HepG2 (cell line): ENCODE results near the gene DPF1. TPM values are rescaled to one million over a fixed set of nuclear protein-coding genes. Genes with fewer than 3 reads are reported as not detected.

ENCODE experiments used
- ATAC-seq: fragments of 200-7000 bp; cut with Tn5 transposase; 3 replicates; pipeline ENCODE4 v1.9.1; 2020; ENCODE audit warnings: mild to moderate bottlenecking, moderate library complexity
- BruUV-seq: library from RNA; stranded (reverse); fragments of 400-500 nt; replicated peaks from 2 replicates; lab custom pipeline; 2021; lab: Mats Ljungman, UMichigan
- CTCF ChIA-PET: fragments of 300-600 bp; formaldehyde crosslinking; extraction: SDS; loops from one replicate; lab custom pipeline; 2021; ENCODE audit warnings: low total read pairs, inconsistent platforms, low intra/inter-chr PET ratio; lab: Yijun Ruan, JAX
- POLR2A ChIA-PET: fragments of 350-600 bp; sonication (Branson Sonifier 250); formaldehyde crosslinking; loops from one replicate; lab custom pipeline; 2020; ENCODE audit warnings: antibody characterized with exemption, inconsistent platforms; lab: Yijun Ruan, JAX
- DNase-seq: peaks from one replicate; pipeline ENCODE4 v3.0.0-alpha.2; 2015; ENCODE audit warnings: low spot score
- FAIRE-seq: peaks from 3 replicates; lab custom pipeline; 2011; peaks lifted over from hg19 to GRCh38; lab: Jason Lieb, UNC
- H2AFZ ChIP-seq: one replicate; pipeline ENCODE4 v1.6.1; 2011; ENCODE audit warnings: low read length, inconsistent platforms
- H3K27ac ChIP-seq: fragments of 300-600 bp; 3 replicates; pipeline ENCODE4 v1.8.0; 2011; ENCODE audit warnings: mixed run types, mild to moderate bottlenecking, mixed read lengths, low read length, inconsistent platforms; ENCODE audit not compliant: insufficient read depth; ENCODE audit errors: extremely low read length
- H3K27me3 ChIP-seq, 2 experiments: fragments of 200-600 bp in 1 of 2; 2 replicates in 1 of 2; 3 replicates in 1 of 2; pipeline versions ENCODE4 v1.6.0 to v1.8.0; 2011; ENCODE audit warnings: low read length in 2 of 2, mild to moderate bottlenecking in 2 of 2, moderate library complexity in 2 of 2, inconsistent platforms in 1 of 2; ENCODE audit not compliant: insufficient read depth in 2 of 2, control insufficient read depth in 1 of 2
- H3K36me3 ChIP-seq, 2 experiments: fragments of 200-600 bp in 1 of 2; replicated peaks in 1 of 2; 2 replicates in 1 of 2; 3 replicates in 1 of 2; pipeline versions ENCODE4 v1.5.1 to v1.8.0; 2011; ENCODE audit warnings: low read length in 2 of 2, inconsistent platforms in 1 of 2; ENCODE audit not compliant: insufficient read depth in 2 of 2, control insufficient read depth in 1 of 2
- H3K4me1 ChIP-seq: 2 replicates; pipeline ENCODE4 v1.5.1; 2012; ENCODE audit warnings: low read length, inconsistent platforms; ENCODE audit not compliant: insufficient read depth
- H3K4me2 ChIP-seq: 2 replicates; pipeline ENCODE4 v1.6.0; 2011; ENCODE audit warnings: low read depth, low read length, inconsistent platforms
- H3K4me3 ChIP-seq, 3 experiments: fragments of 200-600 bp in 1 of 3; sonication (generic), shearing (Covaris generic) in 1 of 3; replicated peaks in 1 of 3; 2 replicates each; pipeline ENCODE4 v1.5.1; 2011 to 2016; ENCODE audit warnings: low read length in 3 of 3, inconsistent platforms in 2 of 3, low read depth in 2 of 3, mild to moderate bottlenecking in 2 of 3, control low read depth in 1 of 3, mixed read lengths in 1 of 3; ENCODE audit not compliant: insufficient read depth in 1 of 3
- H3K79me2 ChIP-seq: one replicate; pipeline ENCODE4 v1.6.1; 2011; ENCODE audit warnings: low read length, inconsistent platforms; ENCODE audit not compliant: insufficient read depth
- H3K9ac ChIP-seq: 2 replicates; pipeline ENCODE4 v1.6.0; 2011; ENCODE audit warnings: mild to moderate bottlenecking, low read depth, low read length, inconsistent platforms; ENCODE audit not compliant: insufficient read depth
- H3K9me3 ChIP-seq: 2 replicates; pipeline ENCODE4 v1.5.1; 2012; ENCODE audit warnings: mild to moderate bottlenecking, low read length
- H4K20me1 ChIP-seq: 2 replicates; pipeline ENCODE4 v1.6.0; 2011; ENCODE audit warnings: inconsistent platforms, mild to moderate bottlenecking, low read length, moderate library complexity; ENCODE audit not compliant: insufficient read depth
- CBX2 ChIP-seq, 2 experiments: fragments of 200-600 bp in 1 of 2; sonication (generic); formaldehyde crosslinking in 1 of 2; IDR thresholded peaks; 2 replicates each; pipeline versions ENCODE4 v1.7.0 to v1.8.1; 2018 to 2022; ENCODE audit warnings: low read depth in 2 of 2, low read length in 1 of 2, mild to moderate bottlenecking in 1 of 2, missing genetic modification reagents in 1 of 2
- CENPT ChIP-seq: sonication (generic); formaldehyde crosslinking; IDR thresholded peaks from 2 replicates; pipeline ENCODE4 v1.8.0; 2022; ENCODE audit warnings: low read depth, mild to moderate bottlenecking, moderate library complexity, missing genetic modification reagents
- KLF11 ChIP-seq: IDR thresholded peaks from 2 replicates; pipeline ENCODE4 v1.6.1; 2016; ENCODE audit warnings: missing compliant biosample characterization
- MLXIP ChIP-seq: sonication (generic); formaldehyde crosslinking; IDR thresholded peaks from 2 replicates; pipeline ENCODE4 v1.9.0; 2021; ENCODE audit warnings: missing genetic modification reagents, borderline replicate concordance
- NONO ChIP-seq, 2 experiments: fragments of 450-650 bp in 1 of 2; sonication (generic) in 1 of 2; formaldehyde crosslinking in 1 of 2; IDR thresholded peaks in 1 of 2; conservative IDR thresholded peaks in 1 of 2; 2 replicates each; pipeline versions ENCODE4 v1.6.1 to v1.8.0; 2017 to 2022; ENCODE audit warnings: mild to moderate bottlenecking in 1 of 2, missing genetic modification reagents in 1 of 2, moderate library complexity in 1 of 2
- NR2F1 ChIP-seq, 2 experiments: fragments of 450-650 bp in 1 of 2; formaldehyde crosslinking in 1 of 2; IDR thresholded peaks; 2 replicates each; pipeline versions ENCODE4 v1.5.0 to v1.6.1; 2016 to 2020; ENCODE audit warnings: mild to moderate bottlenecking in 1 of 2, missing compliant biosample characterization in 1 of 2, missing genetic modification reagents in 1 of 2, moderate library complexity in 1 of 2
- TEAD3 ChIP-seq: optimal IDR thresholded peaks from 2 replicates; pipeline ENCODE3; 2016; ENCODE audit warnings: borderline replicate concordance
- ZFP1 ChIP-seq: IDR thresholded peaks from 2 replicates; pipeline ENCODE4 v1.6.1; 2016
- WGBS: methylation state at CpG from one replicate; pipeline ENCODE4 v1.1.6; 2017; ENCODE audit warnings: low lambda C conversion rate; 5-methylcytosine and 5-hydroxymethylcytosine counted together
- in situ Hi-C: cut with HindIII; loops from 2 replicates; pipeline ENCODE4 v1.10.0; 2017; ENCODE audit warnings: low pct_unique_long_range_greater_than_20kb; ENCODE audit not compliant: extremely low pct_ligation_motif_present
- intact Hi-C: fragments of 100-400 bp; cut with micrococcal nuclease; formaldehyde crosslinking; loops from one replicate; pipeline ENCODE4 v1.10.0; 2022; ENCODE audit not compliant: unreplicated experiment
- polyA plus RNA-seq, 8 experiments: library from polyadenylated mRNA; depleted of rRNA in 3 of 8; stranded (reverse) in 7 of 8; unstranded in 1 of 8; fragments of >200 nt; fragmentation: Illumina TruSeq in 4 of 8; extraction: Trizol in 4 of 8; gene quantifications; 2 replicates each; pipeline versions ENCODE4 v1.2.1 to v1.2.3, GENCODE V29; 2011 to 2016; ENCODE audit warnings: low read depth in 4 of 8, missing spikeins in 1 of 8, mixed read lengths in 1 of 8; ENCODE audit not compliant: insufficient read depth in 1 of 8
- total RNA-seq, 5 experiments: library from RNA; depleted of rRNA; stranded (reverse); fragments of >200 nt; fragmentation: Illumina TruSeq; extraction: Trizol; gene quantifications; 2 replicates each; pipeline ENCODE4 v1.2.3, GENCODE V29; 2016; ENCODE audit warnings: low read depth in 1 of 5
- TF ChIP-seq, protein P1 (sequence below): sonication (generic); formaldehyde crosslinking; IDR thresholded peaks from 2 replicates; pipeline ENCODE4 v1.9.0; 2021; ENCODE audit warnings: missing genetic modification reagents, borderline replicate concordance

DPF1 gene
- total and polyA plus RNA-seq, 2 of the 13 experiments (the other 11 are each of a cell fraction or from before 2014, with no cell fraction given) = 1.0 to 3.2 TPM

- ChIA-PET POLR2A (no interaction called here), CTCF (no interaction called here)
- no peak overlapping the region for H3K27ac ChIP-seq
- ATAC-seq (no peak), DNase-seq (no peak), FAIRE-seq (no peak)
- TF ChIP-seq MLXIP (CRISPR knock-in tag) (no peak), ZFP1 (CRISPR knock-in tag) (peak; percentile 78; the same call in 1 of the 2 replicates)
- H2AFZ ChIP-seq = no peak overlapping the region
- H3K4me3 ChIP-seq = no peak overlapping the region
- no peak overlapping the region for H3K4me2 ChIP-seq
- H3K4me1 ChIP-seq = no peaks in the 10 kb centered on the region
- no TSS peak for BruUV-seq
- WGBS = 89% methylated on average over 3 of the region's 3 CpGs
- in situ Hi-C loops (no loop called here), intact Hi-C loops (no loop called here)
- no peaks in the 10 kb centered on the region for H4K20me1 ChIP-seq
- H3K9me3 ChIP-seq = peaks cover 8% of the 10 kb centered on the region; the same call in 1 of the 2 replicates
- no peaks in the 10 kb centered on the region for H3K27me3 ChIP-seq
- no peaks in the 10 kb centered on the region for H3K79me2 ChIP-seq
- H3K36me3 ChIP-seq = peaks cover 0 to 3% of the 10 kb centered on the region in 2 experiments; a peak in 2 of 5 replicates
- H3K9ac ChIP-seq = no peak overlapping the region
Observed at GRCh38 chr19:38180071-38180470, 44.0 kb downstream of the DPF1 start.

- ATAC-seq = no peak
- H3K36me3 ChIP-seq = no peaks in the 10 kb centered on the region
- no peak overlapping the region for H3K4me2 ChIP-seq
- intact Hi-C loops = no loop called here
- H4K20me1 ChIP-seq = no peaks in the 10 kb centered on the region
- FAIRE-seq = no peak
- H3K27ac ChIP-seq = no peak overlapping the region
- no peaks in the 10 kb centered on the region for H3K27me3 ChIP-seq
- 86% methylated on average over 5 of the region's 6 CpGs for WGBS
- CTCF ChIA-PET = no interaction called here
- no peak overlapping the region for H3K9ac ChIP-seq
- POLR2A ChIA-PET = no interaction called here
- no peaks in the 10 kb centered on the region for H3K4me1 ChIP-seq
- no TSS peak for BruUV-seq
- in situ Hi-C loops = no loop called here
- DNase-seq = no peak
- H3K9me3 ChIP-seq = peaks cover 8% of the 10 kb centered on the region; the same call in 1 of the 2 replicates
- no peak overlapping the region for H2AFZ ChIP-seq
- H3K4me3 ChIP-seq = no peak overlapping the region
- H3K79me2 ChIP-seq = no peaks in the 10 kb centered on the region
- TF ChIP-seq KLF11 (CRISPR knock-in tag) = no peak
- no peak for TF ChIP-seq CENPT
- no peak for TF ChIP-seq NR2F1 (CRISPR knock-in tag; IDR thresholded peaks at IDR 0.05)
- no peak for TF ChIP-seq TEAD3 (CRISPR knock-in tag)
- TF ChIP-seq, protein P1, sequence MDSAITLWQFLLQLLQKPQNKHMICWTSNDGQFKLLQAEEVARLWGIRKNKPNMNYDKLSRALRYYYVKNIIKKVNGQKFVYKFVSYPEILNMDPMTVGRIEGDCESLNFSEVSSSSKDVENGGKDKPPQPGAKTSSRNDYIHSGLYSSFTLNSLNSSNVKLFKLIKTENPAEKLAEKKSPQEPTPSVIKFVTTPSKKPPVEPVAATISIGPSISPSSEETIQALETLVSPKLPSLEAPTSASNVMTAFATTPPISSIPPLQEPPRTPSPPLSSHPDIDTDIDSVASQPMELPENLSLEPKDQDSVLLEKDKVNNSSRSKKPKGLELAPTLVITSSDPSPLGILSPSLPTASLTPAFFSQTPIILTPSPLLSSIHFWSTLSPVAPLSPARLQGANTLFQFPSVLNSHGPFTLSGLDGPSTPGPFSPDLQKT (CRISPR knock-in tag) = no peak
- no peak for TF ChIP-seq NONO (IDR thresholded peaks at IDR 0.05)
- TF ChIP-seq NONO (CRISPR knock-in tag; conservative IDR thresholded peaks at IDR 0.05) = no peak
- TF ChIP-seq CBX2 (IDR thresholded peaks at IDR 0.05; ENCODE audit: low read depth, low read length) = no peak
- no peak for TF ChIP-seq CBX2 (CRISPR knock-in tag; IDR thresholded peaks at IDR 0.05; ENCODE audit: low read depth)
Observed at GRCh38 chr19:38175422-38175821, 48.6 kb downstream of the DPF1 start.
